K562 (cell line): ENCODE data around the gene TBL1X. TPM values are rescaled to one million over a fixed set of nuclear protein-coding genes. Genes with fewer than 3 reads are reported as not detected.

Experiments
- JUN ChIP-seq, 2 experiments: sonication (generic) in 1 of 2; formaldehyde crosslinking in 1 of 2; IDR thresholded peaks; 2 replicates each; pipeline versions ENCODE4 v1.6.1 to v1.8.0; 2012 to 2022; ENCODE audit warnings: borderline replicate concordance in 2 of 2, mild to moderate bottlenecking in 2 of 2, improper control_type of control experiment in 1 of 2, low read depth in 1 of 2, low read length in 1 of 2, missing genetic modification reagents in 1 of 2
- MCM7 ChIP-seq, 2 experiments: fragments of 450-650 bp; IDR thresholded peaks; 2 replicates each; pipeline ENCODE4 v1.6.1; 2016 to 2018
- NELFE ChIP-seq: IDR thresholded peaks from 2 replicates; pipeline ENCODE4 v1.6.1; 2011; ENCODE audit warnings: mild to moderate bottlenecking; ENCODE audit not compliant: insufficient read depth, insufficient read length
- POLR3G ChIP-seq: IDR thresholded peaks from 2 replicates; pipeline ENCODE4 v1.6.1; 2011; ENCODE audit not compliant: insufficient read length, insufficient replicate concordance; ENCODE audit errors: extremely low read depth
- RB1 ChIP-seq: fragments of 450-650 bp; IDR thresholded peaks from 2 replicates; pipeline ENCODE4 v1.6.1; 2017; ENCODE audit warnings: low read depth, mild to moderate bottlenecking
- RBM14 ChIP-seq: fragments of 200-400 bp; formaldehyde crosslinking; IDR thresholded peaks from 2 replicates; pipeline ENCODE4 v1.6.1; 2018; ENCODE audit warnings: low read depth, mild to moderate bottlenecking, low read length, moderate library complexity, borderline replicate concordance; ENCODE audit not compliant: insufficient read depth
- ZNF507 ChIP-seq: conservative IDR thresholded peaks from 2 replicates; pipeline ENCODE4 v1.6.1; 2017; ENCODE audit warnings: missing genetic modification characterization, missing compliant biosample characterization
- polyA plus RNA-seq, 8 experiments: library from polyadenylated mRNA; depleted of rRNA in 4 of 8; stranded (reverse) in 5 of 8; unstranded in 3 of 8; fragments of >200 nt; fragmentation: Nextera tagmentation in 2 of 8; fragmentation: Illumina TruSeq in 1 of 8; extraction: Ambion mirVana in 2 of 8; extraction: Trizol in 1 of 8; gene quantifications; 2 replicates each; pipeline versions ENCODE4 v1.2.1 to v1.2.3, GENCODE V29; 2011 to 2014; ENCODE audit warnings: inconsistent platforms in 1 of 8, missing spikeins in 1 of 8
- total RNA-seq, 7 experiments: library from RNA; depleted of rRNA in 6 of 7; stranded (reverse); fragments of >200 nt in 6 of 7; fragmentation: Illumina TruSeq in 2 of 7; extraction: Trizol in 2 of 7; gene quantifications; 2 replicates each; pipeline versions ENCODE4 v1.2.1 to v1.2.3, GENCODE V29; 2011 to 2021; ENCODE audit warnings: low replicate concordance in 1 of 7
- TF ChIP-seq, protein P1 (sequence below): sonication (generic); formaldehyde crosslinking; IDR thresholded peaks from 2 replicates; pipeline ENCODE4 v1.8.0; 2022; ENCODE audit warnings: mild to moderate bottlenecking, missing genetic modification reagents
- TF ChIP-seq, protein P2 (sequence below), 2 experiments: fragments of 450-650 bp; conservative IDR thresholded peaks; 2 replicates each; pipeline ENCODE4 v1.6.1; 2017; ENCODE audit warnings: mild to moderate bottlenecking in 2 of 2, moderate library complexity in 2 of 2

Gene TBL1X
- total and polyA plus RNA-seq, 9 of the 15 experiments (the other 6 are each of a cell fraction or from before 2014, with no cell fraction given) = 6.0 to 49.6 (median 19.7) TPM

DNA sequence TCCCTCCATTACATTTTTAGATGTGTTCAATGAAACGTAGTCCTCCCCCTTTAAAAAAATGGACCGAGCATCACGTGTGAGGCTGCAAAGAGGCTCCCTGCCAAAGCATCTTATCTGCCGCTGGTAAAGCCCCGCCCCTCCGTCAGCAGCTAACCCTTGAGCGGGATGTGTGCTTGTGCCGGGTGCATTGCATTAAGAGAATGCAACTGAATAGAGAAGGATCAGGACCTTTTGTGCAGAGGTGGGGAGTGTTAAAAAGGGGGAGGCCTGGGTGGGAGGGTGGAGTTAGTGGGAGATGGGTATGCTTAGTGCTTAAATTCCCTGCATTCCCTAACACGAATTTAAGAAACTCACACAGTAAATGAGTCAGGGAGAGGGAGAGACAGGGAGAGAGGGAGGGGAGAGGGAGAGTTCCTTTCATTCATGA is 66.0 kb downstream of the TBL1X start (continued):
- TF ChIP-seq ZNF507 (tag) (no peak), RB1 (no peak), RBM14 (no peak), POLR3G (no peak), MCM7 (IDR thresholded peaks at IDR 0.05) (no peak), NELFE (no peak), JUN (IDR thresholded peaks at IDR 0.05; ENCODE audit: borderline replicate concordance, low read depth, low read length) (no peak), JUN (CRISPR knock-in tag; IDR thresholded peaks at IDR 0.05; ENCODE audit: borderline replicate concordance) (no peak)
- TF ChIP-seq, protein P1, sequence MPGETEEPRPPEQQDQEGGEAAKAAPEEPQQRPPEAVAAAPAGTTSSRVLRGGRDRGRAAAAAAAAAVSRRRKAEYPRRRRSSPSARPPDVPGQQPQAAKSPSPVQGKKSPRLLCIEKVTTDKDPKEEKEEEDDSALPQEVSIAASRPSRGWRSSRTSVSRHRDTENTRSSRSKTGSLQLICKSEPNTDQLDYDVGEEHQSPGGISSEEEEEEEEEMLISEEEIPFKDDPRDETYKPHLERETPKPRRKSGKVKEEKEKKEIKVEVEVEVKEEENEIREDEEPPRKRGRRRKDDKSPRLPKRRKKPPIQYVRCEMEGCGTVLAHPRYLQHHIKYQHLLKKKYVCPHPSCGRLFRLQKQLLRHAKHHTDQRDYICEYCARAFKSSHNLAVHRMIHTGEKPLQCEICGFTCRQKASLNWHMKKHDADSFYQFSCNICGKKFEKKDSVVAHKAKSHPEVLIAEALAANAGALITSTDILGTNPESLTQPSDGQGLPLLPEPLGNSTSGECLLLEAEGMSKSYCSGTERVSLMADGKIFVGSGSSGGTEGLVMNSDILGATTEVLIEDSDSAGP (CRISPR knock-in tag) = peak; percentile 68; the same call in 1 of the 2 replicates
- TF ChIP-seq, protein P2, sequence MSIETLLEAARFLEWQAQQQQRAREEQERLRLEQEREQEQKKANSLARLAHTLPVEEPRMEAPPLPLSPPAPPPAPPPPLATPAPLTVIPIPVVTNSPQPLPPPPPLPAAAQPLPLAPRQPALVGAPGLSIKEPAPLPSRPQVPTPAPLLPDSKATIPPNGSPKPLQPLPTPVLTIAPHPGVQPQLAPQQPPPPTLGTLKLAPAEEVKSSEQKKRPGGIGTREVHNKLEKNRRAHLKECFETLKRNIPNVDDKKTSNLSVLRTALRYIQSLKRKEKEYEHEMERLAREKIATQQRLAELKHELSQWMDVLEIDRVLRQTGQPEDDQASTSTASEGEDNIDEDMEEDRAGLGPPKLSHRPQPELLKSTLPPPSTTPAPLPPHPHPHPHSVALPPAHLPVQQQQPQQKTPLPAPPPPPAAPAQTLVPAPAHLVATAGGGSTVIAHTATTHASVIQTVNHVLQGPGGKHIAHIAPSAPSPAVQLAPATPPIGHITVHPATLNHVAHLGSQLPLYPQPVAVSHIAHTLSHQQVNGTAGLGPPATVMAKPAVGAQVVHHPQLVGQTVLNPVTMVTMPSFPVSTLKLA (conservative IDR thresholded peaks at IDR 0.05) = peak; percentile 37 to 49; a peak in 1 of 4 replicates
